AG08395 (cell line): ENCODE results near the gene C1GALT1C1L.
"Not testable (repeated sequence)": the region's sequence is repeated elsewhere in the genome, so short reads cannot be mapped to it uniquely, and the experiment has no call there.

Experiments used
- DNase-seq: peaks from one replicate; pipeline ENCODE4 v3.0.0; 2012; ENCODE audit warnings: mixed read lengths, low spot score

C1GALT1C1L gene

DNA sequence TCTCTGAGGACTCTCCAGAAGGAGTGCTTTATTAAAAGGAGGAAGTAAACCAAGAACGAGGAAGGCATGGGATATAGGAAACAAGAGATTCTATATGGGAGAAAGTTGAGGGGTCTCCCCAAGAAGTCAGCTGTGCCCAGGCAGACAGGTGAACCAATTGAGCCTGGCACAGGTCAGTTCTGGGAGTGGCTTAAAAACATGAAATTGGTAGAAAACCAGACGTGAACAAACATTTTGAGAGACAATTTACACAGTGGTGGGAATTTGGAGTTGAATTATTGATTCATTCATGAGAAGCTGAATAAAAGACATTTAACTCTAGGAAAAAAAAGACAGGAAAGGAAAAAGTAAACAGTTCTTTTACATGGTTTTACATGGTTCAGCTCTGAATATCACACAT lies 22.7 kb downstream of the C1GALT1C1L start:
- no peak for DNase-seq

GRCh38 chr2:43648994-43649701 lies 27.1 kb downstream of the C1GALT1C1L start:
- no peak for DNase-seq

GRCh38 chr2:43643680-43644079 lies 32.5 kb downstream of the C1GALT1C1L start:
- no peak for DNase-seq

- DNase-seq = no peak
These were observed 33.9 kb downstream of the C1GALT1C1L start for GRCh38 chr2:43642363-43642762.

- peak; percentile 98 for DNase-seq
These were observed 39.0 kb downstream of the C1GALT1C1L start, which contains the start of gene PLEKHH2 for GRCh38 chr2:43637030-43637803. Gene PLEKHH2, plus strand, starts transcription at chr2:43637260. Its CDS starts 7,414 bp downstream, at chr2:43644674.

DNA sequence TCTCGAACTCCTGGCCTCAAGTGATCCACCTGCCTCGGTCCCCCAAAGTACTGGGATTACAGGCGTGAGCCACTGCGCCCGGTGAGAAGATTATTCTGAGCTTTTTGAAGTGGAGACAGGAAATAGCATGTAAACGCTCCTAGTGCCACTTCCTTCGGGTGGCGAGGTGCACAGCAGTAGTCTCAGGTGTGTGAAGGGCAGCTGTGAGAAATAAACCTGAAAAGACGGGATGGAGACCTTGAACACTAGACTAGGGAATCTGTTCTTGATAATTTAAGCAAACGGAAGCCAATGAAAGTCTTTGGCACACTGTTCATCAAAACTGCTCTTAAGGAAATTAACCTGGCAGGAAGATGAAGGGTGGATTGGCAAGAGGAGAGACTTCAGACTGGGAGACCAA lies 39.6 kb downstream of the C1GALT1C1L start:
- DNase-seq = no peak

DNA sequence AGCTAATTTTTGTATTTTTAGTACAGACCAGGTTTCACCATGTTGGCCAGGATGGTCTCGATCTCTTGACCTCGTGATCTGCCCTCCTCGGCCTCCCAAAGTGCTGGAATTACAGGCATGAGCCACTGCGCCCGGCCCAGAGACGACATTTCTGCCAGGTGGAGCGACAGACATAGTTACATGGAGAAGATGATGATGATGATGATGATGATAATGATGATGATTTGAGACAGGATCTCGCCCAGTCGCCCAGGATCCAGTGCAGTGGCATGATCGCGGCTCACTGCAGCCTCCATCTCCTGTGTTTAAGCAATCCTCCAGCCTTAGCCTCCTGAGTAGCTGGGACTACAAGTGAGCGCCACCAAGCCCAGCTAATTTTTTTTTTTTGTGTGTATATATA lies 40.1 kb downstream of the C1GALT1C1L start:
- DNase-seq = not testable (repeated sequence)

DNA sequence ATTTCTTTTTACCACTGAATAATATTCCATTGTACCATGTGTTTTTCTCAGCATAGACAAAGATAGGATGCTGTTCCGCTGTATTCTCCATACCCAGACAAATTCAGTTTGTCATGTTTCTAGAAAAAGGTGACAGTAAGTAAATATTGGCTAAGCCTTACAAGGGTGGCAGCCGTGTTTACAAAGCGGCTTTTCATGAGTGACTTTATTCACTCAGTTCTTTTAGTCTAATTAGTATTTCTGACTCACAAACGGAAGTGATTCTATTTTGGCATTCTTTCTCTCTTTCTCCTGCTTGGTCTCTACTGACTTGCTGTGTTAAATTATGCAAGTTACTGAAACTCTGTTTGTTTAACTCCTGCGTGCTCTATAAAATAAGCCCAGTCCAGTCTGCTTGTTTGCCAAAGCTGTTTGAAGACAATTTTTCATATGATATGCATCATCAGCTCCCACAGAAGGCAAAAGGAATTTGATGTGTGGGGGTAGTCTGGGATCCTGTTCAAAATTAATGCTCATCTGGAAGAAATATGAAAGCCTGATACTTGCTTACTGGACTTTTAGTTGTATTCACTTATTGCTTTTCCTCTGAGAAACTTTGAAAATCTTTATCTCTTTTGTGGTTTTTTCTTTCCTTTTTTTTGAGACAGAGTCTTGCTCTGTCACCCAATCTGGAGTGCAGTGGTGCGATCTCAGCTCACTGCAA lies 41.5 kb downstream of the C1GALT1C1L start:
- peak; percentile 49 for DNase-seq

GRCh38 chr2:43631618-43632317 lies 44.5 kb downstream of the C1GALT1C1L start:
- no peak for DNase-seq
